Measurements from ENCODE around the gene HPCAL1. TPM values are rescaled to one million over a fixed set of nuclear protein-coding genes. Genes with fewer than 3 reads are reported as not detected.

HPCAL1 gene
- total RNA-seq, 2 donors from 2014 or later = 43.9 to 52.0 TPM

- Mint-ChIP-seq H3K27me3 (ENCODE audit: low read depth) (no peaks in the 10 kb centered on the region), H3K4me3 (no peak overlapping the region), H3K27ac (no peak overlapping the region), H3K4me1 (ENCODE audit: low read depth) (peaks cover 20% of the 10 kb centered on the region), H3K9me3 (no peaks in the 10 kb centered on the region), H3K36me3 (ENCODE audit: insufficient read depth in 2 of 2) (no peaks in the 10 kb centered on the region)
- ATAC-seq (replicated peaks in 1 of 2) (no peak), DNase-seq (no peak)
These were observed 66.9 kb downstream of the HPCAL1 start for GRCh38 chr2:10369269-10370255.

GRCh38 chr2:10370390-10370789 lies 67.7 kb downstream of the HPCAL1 start:
- H3K4me3 Mint-ChIP-seq = no peak overlapping the region
- no peak overlapping the region for H3K27ac Mint-ChIP-seq
- DNase-seq = no peak
- no peaks in the 10 kb centered on the region for H3K36me3 Mint-ChIP-seq (ENCODE audit: insufficient read depth in 2 of 2)
- H3K4me1 Mint-ChIP-seq (ENCODE audit: low read depth) = peaks cover 23% of the 10 kb centered on the region
- no peak for ATAC-seq (replicated peaks in 1 of 2)
- no peaks in the 10 kb centered on the region for H3K9me3 Mint-ChIP-seq
- no peaks in the 10 kb centered on the region for H3K27me3 Mint-ChIP-seq (ENCODE audit: low read depth)

- ATAC-seq (replicated peaks in 1 of 2) (no peak), DNase-seq (no peak)
- no peaks in the 10 kb centered on the region for H3K9me3 Mint-ChIP-seq
- H3K27me3 Mint-ChIP-seq (ENCODE audit: low read depth) = no peaks in the 10 kb centered on the region
- no peak overlapping the region for H3K4me3 Mint-ChIP-seq
- H3K36me3 Mint-ChIP-seq (ENCODE audit: insufficient read depth in 2 of 2) = no peaks in the 10 kb centered on the region
- H3K27ac Mint-ChIP-seq = no peak overlapping the region
- H3K4me1 Mint-ChIP-seq (ENCODE audit: low read depth) = peaks cover 28% of the 10 kb centered on the region
These were observed 68.2 kb downstream of the HPCAL1 start for GRCh38 chr2:10370895-10371294.

GRCh38 chr2:10371441-10372196 lies 68.9 kb downstream of the HPCAL1 start:
- Mint-ChIP-seq H3K9me3 (no peaks in the 10 kb centered on the region), H3K4me1 (ENCODE audit: low read depth) (peaks cover 34% of the 10 kb centered on the region), H3K27me3 (ENCODE audit: low read depth) (no peaks in the 10 kb centered on the region), H3K27ac (no peak overlapping the region), H3K4me3 (no peak overlapping the region), H3K36me3 (ENCODE audit: insufficient read depth in 2 of 2) (no peaks in the 10 kb centered on the region)
- DNase-seq (no peak), ATAC-seq (replicated peaks in 1 of 2) (no peak)

- Mint-ChIP-seq H3K9me3 (no peaks in the 10 kb centered on the region), H3K4me3 (no peak overlapping the region), H3K27me3 (ENCODE audit: low read depth) (no peaks in the 10 kb centered on the region), H3K27ac (no peak overlapping the region), H3K36me3 (ENCODE audit: insufficient read depth in 2 of 2) (no peaks in the 10 kb centered on the region), H3K4me1 (ENCODE audit: low read depth) (peaks cover 35% of the 10 kb centered on the region)
- DNase-seq (no peak), ATAC-seq (replicated peaks in 1 of 2) (no peak)
These were observed 69.6 kb downstream of the HPCAL1 start for GRCh38 chr2:10372203-10372861.

GRCh38 chr2:10372862-10373240 lies 70.1 kb downstream of the HPCAL1 start:
- Mint-ChIP-seq H3K4me1 (ENCODE audit: low read depth) (peaks cover 39% of the 10 kb centered on the region), H3K36me3 (ENCODE audit: insufficient read depth in 2 of 2) (no peaks in the 10 kb centered on the region), H3K27ac (no peak overlapping the region), H3K4me3 (no peak overlapping the region), H3K27me3 (ENCODE audit: low read depth) (no peaks in the 10 kb centered on the region), H3K9me3 (no peaks in the 10 kb centered on the region)
- no peak for DNase-seq
- no peak for ATAC-seq (replicated peaks in 1 of 2)

- H3K36me3 Mint-ChIP-seq (ENCODE audit: insufficient read depth in 2 of 2) = no peaks in the 10 kb centered on the region
- no peak overlapping the region for H3K27ac Mint-ChIP-seq
- no peak for DNase-seq
- peaks cover 46% of the 10 kb centered on the region for H3K4me1 Mint-ChIP-seq (ENCODE audit: low read depth)
- no peak for ATAC-seq (replicated peaks in 1 of 2)
- no peak overlapping the region for H3K4me3 Mint-ChIP-seq
- H3K27me3 Mint-ChIP-seq (ENCODE audit: low read depth) = no peaks in the 10 kb centered on the region
- no peaks in the 10 kb centered on the region for H3K9me3 Mint-ChIP-seq
These were observed 71.2 kb downstream of the HPCAL1 start for GRCh38 chr2:10373931-10374330.

GRCh38 chr2:10374362-10374943 lies 71.7 kb downstream of the HPCAL1 start:
- H3K27me3 Mint-ChIP-seq (ENCODE audit: low read depth) = no peaks in the 10 kb centered on the region
- H3K27ac Mint-ChIP-seq = no peak overlapping the region
- ATAC-seq (replicated peaks in 1 of 2) (no peak), DNase-seq (no peak)
- H3K4me1 Mint-ChIP-seq (ENCODE audit: low read depth) = peaks cover 51% of the 10 kb centered on the region
- no peaks in the 10 kb centered on the region for H3K9me3 Mint-ChIP-seq
- H3K36me3 Mint-ChIP-seq (ENCODE audit: insufficient read depth in 2 of 2) = no peaks in the 10 kb centered on the region
- H3K4me3 Mint-ChIP-seq = no peak overlapping the region

GRCh38 chr2:10375570-10376281 lies 73.0 kb downstream of the HPCAL1 start:
- peaks cover 64% of the 10 kb centered on the region for H3K4me1 Mint-ChIP-seq (ENCODE audit: low read depth)
- peak overlapping the region; percentile 17 to 38 for H3K4me3 Mint-ChIP-seq

GRCh38 chr2:10377052-10377746 lies 74.5 kb downstream of the HPCAL1 start:
- no peaks in the 10 kb centered on the region for H3K27me3 Mint-ChIP-seq (ENCODE audit: low read depth)
- peaks cover 78% of the 10 kb centered on the region for H3K4me1 Mint-ChIP-seq (ENCODE audit: low read depth)
- H3K27ac Mint-ChIP-seq = no peak overlapping the region
- H3K4me3 Mint-ChIP-seq = peak overlapping the region in 1 of 2 donors; percentile 12
- DNase-seq (no peak), ATAC-seq (replicated peaks in 1 of 2) (no peak)
- H3K9me3 Mint-ChIP-seq = no peaks in the 10 kb centered on the region
- H3K36me3 Mint-ChIP-seq (ENCODE audit: insufficient read depth in 2 of 2) = no peaks in the 10 kb centered on the region

More at GRCh38 chr2:10375570-10376281, 73.0 kb downstream of the HPCAL1 start:
- Mint-ChIP-seq H3K9me3 (no peaks in the 10 kb centered on the region), H3K27me3 (ENCODE audit: low read depth) (no peaks in the 10 kb centered on the region), H3K27ac (no peak overlapping the region), H3K36me3 (ENCODE audit: insufficient read depth in 2 of 2) (no peaks in the 10 kb centered on the region)
- ATAC-seq (replicated peaks in 1 of 2) (peak; percentile 35 to 37), DNase-seq (no peak)

GRCh38 chr2:10377747-10378085 lies 75.0 kb downstream of the HPCAL1 start:
- Mint-ChIP-seq H3K27me3 (ENCODE audit: low read depth) (no peaks in the 10 kb centered on the region), H3K36me3 (ENCODE audit: insufficient read depth in 2 of 2) (no peaks in the 10 kb centered on the region), H3K9me3 (no peaks in the 10 kb centered on the region), H3K4me1 (ENCODE audit: low read depth) (peaks cover 83% of the 10 kb centered on the region), H3K27ac (no peak overlapping the region), H3K4me3 (peak overlapping the region in 1 of 2 donors; percentile 12)
- ATAC-seq (replicated peaks in 1 of 2) = no peak
- DNase-seq = no peak

GRCh38 chr2:10378189-10378588 lies 75.5 kb downstream of the HPCAL1 start:
- no peak for ATAC-seq (replicated peaks in 1 of 2)
- peak overlapping the region; percentile 11 to 37 for H3K4me3 Mint-ChIP-seq
- no peaks in the 10 kb centered on the region for H3K9me3 Mint-ChIP-seq
- peak overlapping the region; percentile 31 for H3K27ac Mint-ChIP-seq
- H3K4me1 Mint-ChIP-seq (ENCODE audit: low read depth) = peaks cover 86% of the 10 kb centered on the region
- H3K36me3 Mint-ChIP-seq (ENCODE audit: insufficient read depth in 2 of 2) = no peaks in the 10 kb centered on the region
- no peaks in the 10 kb centered on the region for H3K27me3 Mint-ChIP-seq (ENCODE audit: low read depth)
- no peak for DNase-seq

Measured in activated T-cell treated with anti-CD3 and anti-CD28 coated beads, Interleukin-2, amount 50 U/mL, for 72 hours (primary cell).